ENCODE results near the gene MTUS2. TPM values are rescaled to one million over a fixed set of nuclear protein-coding genes. Genes with fewer than 3 reads are reported as not detected.

The MTUS2 gene
- total and polyA plus RNA-seq, 10 of the 15 experiments (the other 5 are each of a cell fraction or from before 2014, with no cell fraction given), result under 0.01 to 0.05 (median 0.02) TPM; not detected in 6

DNA sequence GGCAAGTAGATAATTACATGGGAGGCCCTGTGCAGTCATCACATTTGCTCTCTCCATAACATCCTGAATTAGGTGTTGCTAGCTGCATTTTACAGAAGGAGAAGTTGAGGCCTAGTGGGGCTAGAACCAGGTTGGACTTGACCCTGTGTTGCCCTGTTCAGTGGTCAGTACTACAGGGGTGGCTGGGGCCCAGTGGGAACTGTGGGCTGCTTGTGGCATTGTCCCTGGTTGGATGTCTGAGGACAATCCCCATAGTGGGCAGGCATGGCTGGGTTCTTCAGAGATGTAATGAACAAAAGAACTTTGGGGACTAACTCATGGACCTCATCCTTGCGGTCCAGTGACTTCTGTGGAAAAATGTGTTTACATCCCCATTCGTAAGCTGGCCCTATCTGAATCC lies 38.9 kb downstream of the MTUS2 start:
- Histone ChIP-seq H4K20me1 (ENCODE audit: control insufficient read depth, insufficient read depth) (no peaks in the 10 kb centered on the region), H3K27me3 (replicated peaks in 1 of 2; ENCODE audit: control insufficient read depth in 2 of 2, insufficient read depth in 2 of 2, low read length in 1 of 2) (no peaks in the 10 kb centered on the region), H3K9ac (ENCODE audit: control insufficient read depth, insufficient read depth, low read length) (no peak overlapping the region), H3K27ac (ENCODE audit: control insufficient read depth, insufficient read depth) (no peak overlapping the region), H3K4me3 (no peak overlapping the region), H3K79me2 (ENCODE audit: control insufficient read depth, insufficient read depth, low read length) (no peaks in the 10 kb centered on the region), H3K4me1 (ENCODE audit: control insufficient read depth, insufficient read depth, low read length) (no peaks in the 10 kb centered on the region), H3K36me3 (ENCODE audit: control insufficient read depth in 2 of 2, insufficient read depth in 2 of 2, low read length in 1 of 2) (no peaks in the 10 kb centered on the region), H2AFZ (ENCODE audit: control insufficient read depth, low read depth, low read length) (no peak overlapping the region), H3K9me3 (replicated peaks; ENCODE audit: control insufficient read depth, insufficient read depth, low read length) (no peaks in the 10 kb centered on the region), H3K4me2 (ENCODE audit: control insufficient read depth, insufficient read depth) (no peak overlapping the region)
- no TSS peak for BruUV-seq (replicated peaks)
- WGBS (ENCODE audit: insufficient coverage, insufficient replicate concordance, low lambda C conversion rate, missing lambda C conversion rate), result 17% methylated on average over 2 of the region's 2 CpGs
- ATAC-seq (no peak), DNase-seq (ENCODE audit: low read depth, low spot score) (no peak), FAIRE-seq (no peak)
- RAD21 ChIA-PET (ENCODE audit: unreplicated experiment), result no interaction called here
- POLR2A ChIA-PET, result no interaction called here
- intact Hi-C loops (cut with micrococcal nuclease; ENCODE audit: unreplicated experiment), result no loop called here
- in situ Hi-C loops (cut with MboI), result no loop called here
- SMC1A ChIA-PET (ENCODE audit: uncharacterized antibody, unreplicated experiment), result no interaction called here
- CTCF ChIA-PET, result no interaction called here
- TF ChIP-seq, protein P1, sequence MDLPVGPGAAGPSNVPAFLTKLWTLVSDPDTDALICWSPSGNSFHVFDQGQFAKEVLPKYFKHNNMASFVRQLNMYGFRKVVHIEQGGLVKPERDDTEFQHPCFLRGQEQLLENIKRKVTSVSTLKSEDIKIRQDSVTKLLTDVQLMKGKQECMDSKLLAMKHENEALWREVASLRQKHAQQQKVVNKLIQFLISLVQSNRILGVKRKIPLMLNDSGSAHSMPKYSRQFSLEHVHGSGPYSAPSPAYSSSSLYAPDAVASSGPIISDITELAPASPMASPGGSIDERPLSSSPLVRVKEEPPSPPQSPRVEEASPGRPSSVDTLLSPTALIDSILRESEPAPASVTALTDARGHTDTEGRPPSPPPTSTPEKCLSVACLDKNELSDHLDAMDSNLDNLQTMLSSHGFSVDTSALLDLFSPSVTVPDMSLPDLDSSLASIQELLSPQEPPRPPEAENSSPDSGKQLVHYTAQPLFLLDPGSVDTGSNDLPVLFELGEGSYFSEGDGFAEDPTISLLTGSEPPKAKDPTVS (IDR thresholded peaks at IDR 0.05; ENCODE audit: low read depth, low read length), result no peak
- no peak for TF ChIP-seq RUNX3 (IDR thresholded peaks at IDR 0.05; ENCODE audit: low read length)
- no peak for TF ChIP-seq IRF4 (IDR thresholded peaks at IDR 0.05; ENCODE audit: low read depth, low read length)
- TF ChIP-seq GATAD2B (conservative IDR thresholded peaks at IDR 0.05; ENCODE audit: low read depth), result no peak
- no peak for TF ChIP-seq PML (IDR thresholded peaks at IDR 0.05; ENCODE audit: low read length)
- TF ChIP-seq, protein P2, sequence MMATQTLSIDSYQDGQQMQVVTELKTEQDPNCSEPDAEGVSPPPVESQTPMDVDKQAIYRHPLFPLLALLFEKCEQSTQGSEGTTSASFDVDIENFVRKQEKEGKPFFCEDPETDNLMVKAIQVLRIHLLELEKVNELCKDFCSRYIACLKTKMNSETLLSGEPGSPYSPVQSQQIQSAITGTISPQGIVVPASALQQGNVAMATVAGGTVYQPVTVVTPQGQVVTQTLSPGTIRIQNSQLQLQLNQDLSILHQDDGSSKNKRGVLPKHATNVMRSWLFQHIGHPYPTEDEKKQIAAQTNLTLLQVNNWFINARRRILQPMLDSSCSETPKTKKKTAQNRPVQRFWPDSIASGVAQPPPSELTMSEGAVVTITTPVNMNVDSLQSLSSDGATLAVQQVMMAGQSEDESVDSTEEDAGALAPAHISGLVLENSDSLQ (IDR thresholded peaks at IDR 0.05), result no peak
- no peak for TF ChIP-seq FOXM1 (IDR thresholded peaks at IDR 0.05; ENCODE audit: low read depth, low read length)
- TF ChIP-seq, protein P3, sequence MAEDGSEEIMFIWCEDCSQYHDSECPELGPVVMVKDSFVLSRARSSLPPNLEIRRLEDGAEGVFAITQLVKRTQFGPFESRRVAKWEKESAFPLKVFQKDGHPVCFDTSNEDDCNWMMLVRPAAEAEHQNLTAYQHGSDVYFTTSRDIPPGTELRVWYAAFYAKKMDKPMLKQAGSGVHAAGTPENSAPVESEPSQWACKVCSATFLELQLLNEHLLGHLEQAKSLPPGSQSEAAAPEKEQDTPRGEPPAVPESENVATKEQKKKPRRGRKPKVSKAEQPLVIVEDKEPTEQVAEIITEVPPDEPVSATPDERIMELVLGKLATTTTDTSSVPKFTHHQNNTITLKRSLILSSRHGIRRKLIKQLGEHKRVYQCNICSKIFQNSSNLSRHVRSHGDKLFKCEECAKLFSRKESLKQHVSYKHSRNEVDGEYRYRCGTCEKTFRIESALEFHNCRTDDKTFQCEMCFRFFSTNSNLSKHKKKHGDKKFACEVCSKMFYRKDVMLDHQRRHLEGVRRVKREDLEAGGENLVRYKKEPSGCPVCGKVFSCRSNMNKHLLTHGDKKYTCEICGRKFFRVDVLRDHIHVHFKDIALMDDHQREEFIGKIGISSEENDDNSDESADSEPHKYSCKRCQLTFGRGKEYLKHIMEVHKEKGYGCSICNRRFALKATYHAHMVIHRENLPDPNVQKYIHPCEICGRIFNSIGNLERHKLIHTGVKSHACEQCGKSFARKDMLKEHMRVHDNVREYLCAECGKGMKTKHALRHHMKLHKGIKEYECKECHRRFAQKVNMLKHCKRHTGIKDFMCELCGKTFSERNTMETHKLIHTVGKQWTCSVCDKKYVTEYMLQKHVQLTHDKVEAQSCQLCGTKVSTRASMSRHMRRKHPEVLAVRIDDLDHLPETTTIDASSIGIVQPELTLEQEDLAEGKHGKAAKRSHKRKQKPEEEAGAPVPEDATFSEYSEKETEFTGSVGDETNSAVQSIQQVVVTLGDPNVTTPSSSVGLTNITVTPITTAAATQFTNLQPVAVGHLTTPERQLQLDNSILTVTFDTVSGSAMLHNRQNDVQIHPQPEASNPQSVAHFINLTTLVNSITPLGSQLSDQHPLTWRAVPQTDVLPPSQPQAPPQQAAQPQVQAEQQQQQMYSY (CRISPR knock-in tag; IDR thresholded peaks at IDR 0.05), result no peak
- TF ChIP-seq ASH2L (IDR thresholded peaks at IDR 0.05; ENCODE audit: borderline replicate concordance, low read depth), result no peak
- TF ChIP-seq EZH2 (IDR thresholded peaks at IDR 0.05; ENCODE audit: borderline replicate concordance, control insufficient read depth, low read depth, low read length), result no peak
- no peak for TF ChIP-seq PAX5 (IDR thresholded peaks at IDR 0.05; ENCODE audit: borderline replicate concordance, low read depth, low read length)
- TF ChIP-seq NR2F1 (conservative IDR thresholded peaks at IDR 0.05), result no peak
- no peak for TF ChIP-seq NBN (IDR thresholded peaks at IDR 0.05)
- no peak for TF ChIP-seq RBBP5 (conservative IDR thresholded peaks at IDR 0.05)
- TF ChIP-seq, protein P4, sequence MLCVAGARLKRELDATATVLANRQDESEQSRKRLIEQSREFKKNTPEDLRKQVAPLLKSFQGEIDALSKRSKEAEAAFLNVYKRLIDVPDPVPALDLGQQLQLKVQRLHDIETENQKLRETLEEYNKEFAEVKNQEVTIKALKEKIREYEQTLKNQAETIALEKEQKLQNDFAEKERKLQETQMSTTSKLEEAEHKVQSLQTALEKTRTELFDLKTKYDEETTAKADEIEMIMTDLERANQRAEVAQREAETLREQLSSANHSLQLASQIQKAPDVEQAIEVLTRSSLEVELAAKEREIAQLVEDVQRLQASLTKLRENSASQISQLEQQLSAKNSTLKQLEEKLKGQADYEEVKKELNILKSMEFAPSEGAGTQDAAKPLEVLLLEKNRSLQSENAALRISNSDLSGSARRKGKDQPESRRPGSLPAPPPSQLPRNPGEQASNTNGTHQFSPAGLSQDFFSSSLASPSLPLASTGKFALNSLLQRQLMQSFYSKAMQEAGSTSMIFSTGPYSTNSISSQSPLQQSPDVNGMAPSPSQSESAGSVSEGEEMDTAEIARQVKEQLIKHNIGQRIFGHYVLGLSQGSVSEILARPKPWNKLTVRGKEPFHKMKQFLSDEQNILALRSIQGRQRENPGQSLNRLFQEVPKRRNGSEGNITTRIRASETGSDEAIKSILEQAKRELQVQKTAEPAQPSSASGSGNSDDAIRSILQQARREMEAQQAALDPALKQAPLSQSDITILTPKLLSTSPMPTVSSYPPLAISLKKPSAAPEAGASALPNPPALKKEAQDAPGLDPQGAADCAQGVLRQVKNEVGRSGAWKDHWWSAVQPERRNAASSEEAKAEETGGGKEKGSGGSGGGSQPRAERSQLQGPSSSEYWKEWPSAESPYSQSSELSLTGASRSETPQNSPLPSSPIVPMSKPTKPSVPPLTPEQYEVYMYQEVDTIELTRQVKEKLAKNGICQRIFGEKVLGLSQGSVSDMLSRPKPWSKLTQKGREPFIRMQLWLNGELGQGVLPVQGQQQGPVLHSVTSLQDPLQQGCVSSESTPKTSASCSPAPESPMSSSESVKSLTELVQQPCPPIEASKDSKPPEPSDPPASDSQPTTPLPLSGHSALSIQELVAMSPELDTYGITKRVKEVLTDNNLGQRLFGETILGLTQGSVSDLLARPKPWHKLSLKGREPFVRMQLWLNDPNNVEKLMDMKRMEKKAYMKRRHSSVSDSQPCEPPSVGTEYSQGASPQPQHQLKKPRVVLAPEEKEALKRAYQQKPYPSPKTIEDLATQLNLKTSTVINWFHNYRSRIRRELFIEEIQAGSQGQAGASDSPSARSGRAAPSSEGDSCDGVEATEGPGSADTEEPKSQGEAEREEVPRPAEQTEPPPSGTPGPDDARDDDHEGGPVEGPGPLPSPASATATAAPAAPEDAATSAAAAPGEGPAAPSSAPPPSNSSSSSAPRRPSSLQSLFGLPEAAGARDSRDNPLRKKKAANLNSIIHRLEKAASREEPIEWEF (IDR thresholded peaks at IDR 0.05; ENCODE audit: insufficient replicate concordance, low read depth, low read length), result no peak
